GM18858 (cell line): Measurements from ENCODE around the gene ATP9B.

Experiments used
- ATAC-seq: cut with Tn5 transposase; IDR thresholded peaks from one replicate; pipeline ENCODE4 v1.9.1; 2021; ENCODE audit not compliant: unreplicated experiment

ATP9B gene

GRCh38 chr18:79377187-79377891, 308.1 kb downstream of the ATP9B start:
- no peak for ATAC-seq

- peak; percentile 61 for ATAC-seq
Observed at GRCh38 chr18:79378536-79379250, 309.5 kb downstream of the ATP9B start.

GRCh38 chr18:79379251-79379905, 310.2 kb downstream of the ATP9B start:
- ATAC-seq: no peak

DNA sequence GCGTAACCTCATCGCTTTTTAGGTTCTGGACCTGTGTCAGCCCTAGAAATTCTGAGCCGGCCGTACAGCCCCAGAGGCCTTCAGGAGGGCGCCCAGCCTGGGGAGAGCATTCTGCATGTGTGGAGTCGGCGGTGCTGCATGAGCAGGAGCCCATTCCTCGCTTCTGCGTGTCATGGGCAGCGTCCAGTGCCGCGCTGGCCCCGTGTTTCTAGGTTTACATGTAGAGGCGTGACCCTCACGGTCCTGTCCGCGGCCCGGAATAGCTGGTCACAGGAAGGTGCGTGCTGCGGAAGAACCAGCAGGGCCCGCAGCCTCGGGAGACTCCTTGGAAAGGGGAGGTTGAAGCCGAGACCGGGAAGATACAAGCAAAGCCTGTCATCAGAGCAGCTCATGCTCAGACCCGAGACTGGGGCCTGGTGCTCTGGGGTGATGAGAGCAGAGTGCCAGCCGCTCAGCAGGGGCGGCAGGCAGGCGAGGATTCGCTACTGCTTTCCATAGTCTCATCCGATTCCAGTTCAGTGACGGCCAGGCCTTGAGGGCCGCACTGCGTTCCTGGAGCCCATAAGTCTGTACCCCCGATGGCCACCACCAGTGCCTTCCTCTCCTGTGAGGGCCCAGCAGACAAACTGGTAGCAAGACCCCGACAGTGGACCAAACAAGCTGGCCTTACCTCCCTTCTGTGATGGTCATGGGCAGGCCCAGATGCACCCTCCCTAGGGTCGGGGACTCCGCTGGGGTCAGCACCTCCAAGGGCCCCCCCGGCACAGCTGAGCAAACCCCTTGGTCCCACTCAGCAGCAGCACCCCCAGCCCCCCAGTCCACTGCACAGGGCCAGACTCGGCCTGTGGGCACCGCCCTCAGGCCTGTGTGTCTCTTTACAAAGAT, 311.0 kb downstream of the ATP9B start:
- no peak for ATAC-seq

GRCh38 chr18:79380816-79381806, 311.9 kb downstream of the ATP9B start:
- no peak for ATAC-seq

DNA sequence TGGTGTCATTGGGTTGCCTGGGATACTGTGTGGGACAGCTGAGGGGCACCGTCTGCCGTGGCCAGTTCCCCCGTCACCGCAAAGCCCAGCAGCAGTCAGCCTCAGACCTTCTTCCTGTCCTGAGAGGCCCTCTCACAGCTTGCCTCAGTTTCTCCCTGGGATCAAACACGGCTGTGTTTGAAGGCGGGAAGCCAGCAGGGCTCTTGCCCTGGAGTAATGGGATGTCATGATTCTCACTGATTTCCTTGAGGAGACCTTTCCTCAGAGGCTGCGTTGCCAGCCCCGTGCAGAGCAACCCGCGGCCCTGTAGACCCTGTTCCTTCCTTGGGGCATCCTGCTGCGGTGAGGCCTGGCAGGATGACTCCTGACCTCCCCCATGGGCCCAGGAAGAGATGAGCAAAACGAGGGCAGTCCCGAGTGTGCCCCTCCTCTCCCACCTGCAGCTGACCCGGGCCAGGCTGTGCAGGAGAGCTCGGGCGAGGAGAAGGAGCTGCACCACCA, 312.7 kb downstream of the ATP9B start:
- no peak for ATAC-seq

DNA sequence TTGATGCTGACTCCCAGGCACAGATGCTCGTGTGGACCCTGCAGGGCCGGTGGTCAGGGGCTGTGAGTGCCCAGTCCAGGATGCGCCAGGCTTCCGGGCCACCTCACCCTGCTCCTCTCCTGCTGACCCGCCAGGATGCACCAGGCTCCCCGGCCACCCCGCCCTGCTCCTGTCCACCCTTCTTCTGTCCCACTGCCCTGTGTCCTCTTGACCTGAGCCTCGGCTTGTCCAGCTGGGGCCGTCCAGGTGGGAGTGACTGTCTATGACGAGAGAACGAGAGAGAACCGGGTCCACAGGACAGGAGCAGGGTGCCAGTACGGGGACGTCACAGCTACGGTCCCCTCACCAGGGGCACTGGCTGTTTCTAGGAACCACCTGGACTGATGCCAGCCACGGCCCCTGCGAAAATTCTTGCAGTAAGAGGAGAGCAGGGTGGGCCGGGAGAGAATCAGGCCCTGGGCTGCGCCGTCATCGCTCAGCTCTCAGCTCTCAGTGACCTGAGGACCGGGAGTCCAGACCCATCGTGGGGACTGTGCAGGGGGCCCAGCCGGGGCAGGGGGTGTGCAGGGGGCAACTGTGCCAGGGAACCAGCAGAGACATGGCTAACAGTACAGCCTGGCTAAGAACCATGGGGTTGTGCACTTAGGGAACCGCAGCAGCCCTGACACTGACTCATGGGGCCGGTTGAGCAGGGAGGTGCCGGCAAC, 313.6 kb downstream of the ATP9B start:
- no peak for ATAC-seq

- no peak for ATAC-seq
Observed at GRCh38 chr18:79383388-79384056, 314.3 kb downstream of the ATP9B start.

GRCh38 chr18:79384151-79384807, 315.1 kb downstream of the ATP9B start:
- ATAC-seq: no peak

- no peak for ATAC-seq
Observed at GRCh38 chr18:79384834-79385233, 315.6 kb downstream of the ATP9B start.

GRCh38 chr18:79385326-79385707, 316.1 kb downstream of the ATP9B start:
- no peak for ATAC-seq

GRCh38 chr18:79385708-79386341, 316.6 kb downstream of the ATP9B start:
- ATAC-seq: no peak

GRCh38 chr18:79386547-79386946, 317.4 kb downstream of the ATP9B start:
- ATAC-seq: no peak

DNA sequence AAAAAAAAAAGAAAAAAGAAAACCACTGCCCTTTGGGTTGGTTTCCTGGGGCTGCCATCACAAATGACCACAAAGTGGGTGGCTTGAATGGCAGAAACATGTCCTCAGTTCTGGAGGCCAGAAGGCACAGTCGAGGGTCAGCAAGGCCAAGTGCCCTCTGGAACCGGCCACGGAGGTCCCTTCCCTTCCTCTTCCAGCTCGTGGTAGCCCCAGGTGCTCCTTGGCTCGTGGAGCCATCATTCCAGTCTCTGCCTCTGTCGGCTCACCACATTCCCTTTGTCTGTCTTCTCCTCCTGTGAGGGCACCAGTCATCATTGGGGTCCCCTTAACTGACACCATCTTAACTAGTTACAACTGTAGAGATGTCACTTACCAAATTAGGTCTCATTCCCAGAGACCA, 318.0 kb downstream of the ATP9B start:
- no peak for ATAC-seq

DNA sequence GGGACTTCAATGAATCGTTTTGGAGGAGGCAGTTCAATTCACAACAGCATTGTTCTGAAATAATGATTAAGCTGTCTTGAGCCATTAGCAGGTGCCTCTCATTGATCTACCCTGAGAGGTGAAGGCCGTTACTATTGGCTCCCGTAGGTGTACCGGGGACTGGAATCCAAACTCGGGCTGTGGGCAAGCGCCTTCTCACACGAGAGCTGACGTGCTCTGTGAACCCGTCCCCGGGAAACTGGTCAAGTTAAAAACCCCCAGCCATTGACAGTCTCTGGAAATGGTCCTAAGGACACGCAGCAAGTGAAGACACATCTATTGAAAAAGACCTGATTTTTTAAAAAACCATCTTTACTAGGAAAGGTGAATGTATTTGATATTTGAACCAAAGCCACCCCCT, 318.4 kb downstream of the ATP9B start:
- no peak for ATAC-seq

GRCh38 chr18:79388043-79388442, 318.8 kb downstream of the ATP9B start:
- no peak for ATAC-seq

- ATAC-seq: no peak
Observed at GRCh38 chr18:79389689-79390088, 320.5 kb downstream of the ATP9B start.

GRCh38 chr18:79392226-79392625, 323.0 kb downstream of the ATP9B start:
- ATAC-seq: no peak
